ENCODE measurements around the gene ARHGAP5. TPM values are rescaled to one million over a fixed set of nuclear protein-coding genes. Genes with fewer than 3 reads are reported as not detected.

ARHGAP5 gene
- total and polyA plus RNA-seq, 2 donors (not counting 1 experiment from before 2014, with no cell fraction given): 6.4 to 65.0 TPM

DNA sequence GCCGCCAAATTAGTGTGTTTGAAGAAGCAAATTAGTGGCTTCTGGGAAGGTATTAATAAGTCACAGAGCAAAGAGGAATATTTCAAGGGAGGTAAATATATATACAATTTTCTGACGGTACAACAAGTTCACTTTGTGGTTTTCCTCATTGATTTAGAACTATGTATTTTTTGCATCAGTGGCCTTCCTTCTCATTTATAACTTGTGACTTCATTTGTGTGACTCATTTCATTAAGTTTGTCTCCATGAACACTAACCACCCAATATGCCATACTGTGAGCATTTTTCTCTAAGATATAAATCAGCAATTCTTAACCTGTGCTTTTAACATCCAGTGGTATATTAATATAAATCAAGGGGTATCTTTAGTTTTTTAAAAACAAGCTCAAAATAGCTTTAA, 29.3 kb upstream of the ARHGAP5 start:
- Mint-ChIP-seq H3K4me3 (no peak overlapping the region), H3K27me3 (no peaks in the 10 kb centered on the region), H3K9me3 (ENCODE audit: insufficient read depth) (no peaks in the 10 kb centered on the region), H3K27ac (no peak overlapping the region), H3K4me1 (peaks cover 32% of the 10 kb centered on the region)
- intact Hi-C loops (cut with micrococcal nuclease): no loop called here
- H3K4me2 ChIP-seq (replicated peaks; ENCODE audit: low read depth, low read length, poor library complexity, severe bottlenecking): no peak overlapping the region
- TF ChIP-seq, protein P1, sequence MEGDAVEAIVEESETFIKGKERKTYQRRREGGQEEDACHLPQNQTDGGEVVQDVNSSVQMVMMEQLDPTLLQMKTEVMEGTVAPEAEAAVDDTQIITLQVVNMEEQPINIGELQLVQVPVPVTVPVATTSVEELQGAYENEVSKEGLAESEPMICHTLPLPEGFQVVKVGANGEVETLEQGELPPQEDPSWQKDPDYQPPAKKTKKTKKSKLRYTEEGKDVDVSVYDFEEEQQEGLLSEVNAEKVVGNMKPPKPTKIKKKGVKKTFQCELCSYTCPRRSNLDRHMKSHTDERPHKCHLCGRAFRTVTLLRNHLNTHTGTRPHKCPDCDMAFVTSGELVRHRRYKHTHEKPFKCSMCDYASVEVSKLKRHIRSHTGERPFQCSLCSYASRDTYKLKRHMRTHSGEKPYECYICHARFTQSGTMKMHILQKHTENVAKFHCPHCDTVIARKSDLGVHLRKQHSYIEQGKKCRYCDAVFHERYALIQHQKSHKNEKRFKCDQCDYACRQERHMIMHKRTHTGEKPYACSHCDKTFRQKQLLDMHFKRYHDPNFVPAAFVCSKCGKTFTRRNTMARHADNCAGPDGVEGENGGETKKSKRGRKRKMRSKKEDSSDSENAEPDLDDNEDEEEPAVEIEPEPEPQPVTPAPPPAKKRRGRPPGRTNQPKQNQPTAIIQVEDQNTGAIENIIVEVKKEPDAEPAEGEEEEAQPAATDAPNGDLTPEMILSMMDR (IDR thresholded peaks at IDR 0.05): no peak
- no peak for TF ChIP-seq EZH2 (IDR thresholded peaks at IDR 0.05; ENCODE audit: borderline replicate concordance, insufficient read depth, low read depth, low read length, poor library complexity, severe bottlenecking)
- ATAC-seq (ENCODE audit: low read depth) (peak; percentile 23), DNase-seq (no peak)
- H4K20me1 ChIP-seq (ENCODE audit: control insufficient read depth, insufficient read depth, low read length, poor library complexity, severe bottlenecking): no peaks in the 10 kb centered on the region
- no peaks in the 10 kb centered on the region for H3K27me3 ChIP-seq (replicated peaks in 1 of 4; ENCODE audit: control extremely low read depth in 1 of 4, control insufficient read depth in 3 of 4, insufficient read depth in 4 of 4, low read length in 3 of 4)
- no CpG with 5 or more reads among the region's 2 CpGs for WGBS (ENCODE audit: insufficient coverage)
- no peak overlapping the region for H3K4me3 ChIP-seq (ENCODE audit: control extremely low read depth in 1 of 5, extremely low read depth in 1 of 5, insufficient read depth in 1 of 5, low read depth in 2 of 5, low read length in 4 of 5)
- no peak overlapping the region for H3K9ac ChIP-seq (ENCODE audit: low read length)
- no peak overlapping the region for H3K27ac ChIP-seq (ENCODE audit: low read length in 2 of 2)
- peaks cover 22 to 30% of the 10 kb centered on the region in 2 donors for H3K4me1 ChIP-seq (ENCODE audit: control insufficient read depth in 2 of 2, insufficient read depth in 2 of 2, low read length in 2 of 2)
- ChIA-PET CTCF (interaction anchor here (0.8 kb wide), 1 partner anchor 207 kb away, joined by 3 read pairs; no protein-coding TSS in a partner anchor), POLR2A (no interaction called here)
- no peaks in the 10 kb centered on the region for H3K36me3 ChIP-seq (replicated peaks in 1 of 2; ENCODE audit: control extremely low read depth in 1 of 2, control insufficient read depth in 1 of 2, extremely low read depth in 1 of 2, insufficient read depth in 2 of 2, low read length in 1 of 2)
- H3K9me3 ChIP-seq (ENCODE audit: control extremely low read depth in 1 of 3, control insufficient read depth in 2 of 3, insufficient read depth in 1 of 3, low read length in 2 of 3): no peaks in the 10 kb centered on the region
- no peak overlapping the region for H2AFZ ChIP-seq (ENCODE audit: insufficient read depth, low read depth, low read length, poor library complexity, severe bottlenecking)
- no peaks in the 10 kb centered on the region for H3K79me2 ChIP-seq (ENCODE audit: control insufficient read depth, insufficient read depth, low read length)

DNA sequence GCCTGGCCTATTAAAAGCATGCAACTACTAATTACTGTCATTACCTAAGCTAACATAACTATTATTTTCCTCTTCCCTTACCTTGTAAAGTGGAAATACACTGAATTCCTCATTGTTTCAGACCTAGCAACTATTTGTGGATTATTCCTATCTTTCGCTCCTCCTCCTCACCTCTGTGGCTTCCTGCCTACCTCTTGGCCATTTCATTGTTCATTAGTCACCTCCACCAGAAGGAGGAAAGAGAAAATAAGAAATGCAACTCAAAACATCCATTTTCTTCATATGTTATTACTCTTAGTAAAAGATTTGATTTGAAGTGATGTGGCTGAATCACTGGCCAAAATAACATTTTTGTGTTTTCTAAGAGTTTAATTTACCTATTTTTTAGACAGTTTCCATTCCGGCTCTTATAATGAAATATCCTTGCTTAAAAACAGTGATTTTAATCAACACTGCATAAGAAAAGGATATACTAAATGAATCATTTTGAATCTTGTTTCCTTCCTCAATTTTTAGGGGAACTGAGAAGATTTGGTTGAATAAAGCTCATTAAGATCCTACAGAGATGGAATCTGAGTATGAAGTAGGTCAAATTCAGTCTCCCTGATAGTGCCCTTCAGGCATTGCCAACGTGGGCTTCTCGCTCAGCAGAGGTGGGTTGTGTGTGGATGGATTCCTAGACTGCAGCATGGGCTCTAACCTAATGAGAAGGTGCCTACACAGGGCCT, 27.6 kb upstream of the ARHGAP5 start:
- H3K9ac ChIP-seq (ENCODE audit: low read length): peak overlapping the region; percentile 8
- TF ChIP-seq EZH2 (IDR thresholded peaks at IDR 0.05; ENCODE audit: borderline replicate concordance, insufficient read depth, low read depth, low read length, poor library complexity, severe bottlenecking): no peak
- TF ChIP-seq, protein P1 (IDR thresholded peaks at IDR 0.05): no peak
- H4K20me1 ChIP-seq (ENCODE audit: control insufficient read depth, insufficient read depth, low read length, poor library complexity, severe bottlenecking): no peaks in the 10 kb centered on the region
- H3K79me2 ChIP-seq (ENCODE audit: control insufficient read depth, insufficient read depth, low read length): no peaks in the 10 kb centered on the region
- H3K36me3 ChIP-seq (replicated peaks in 1 of 2; ENCODE audit: control extremely low read depth in 1 of 2, control insufficient read depth in 1 of 2, extremely low read depth in 1 of 2, insufficient read depth in 2 of 2, low read length in 1 of 2): no peaks in the 10 kb centered on the region
- peak overlapping the region; percentile 54 for H3K4me2 ChIP-seq (replicated peaks; ENCODE audit: low read depth, low read length, poor library complexity, severe bottlenecking)
- Mint-ChIP-seq H3K27ac (peak overlapping the region; percentile 50), H3K4me3 (peak overlapping the region; percentile 9), H3K4me1 (peaks cover 29% of the 10 kb centered on the region), H3K9me3 (ENCODE audit: insufficient read depth) (no peaks in the 10 kb centered on the region), H3K27me3 (no peaks in the 10 kb centered on the region)
- H3K27ac ChIP-seq (ENCODE audit: low read length in 2 of 2): peak overlapping the region; percentile 4 to 33
- ChIA-PET CTCF (interaction anchor here (0.6 to 1.0 kb wide), 2 partner anchors 18 to 510 kb away, joined by 3 to 4 read pairs; no protein-coding TSS in a partner anchor), POLR2A (no interaction called here)
- intact Hi-C loops (cut with micrococcal nuclease): no loop called here
- peak; percentile 73 for ATAC-seq (ENCODE audit: low read depth)
- no peaks in the 10 kb centered on the region for H3K27me3 ChIP-seq (replicated peaks in 1 of 4; ENCODE audit: control extremely low read depth in 1 of 4, control insufficient read depth in 3 of 4, insufficient read depth in 4 of 4, low read length in 3 of 4)
- H2AFZ ChIP-seq (ENCODE audit: insufficient read depth, low read depth, low read length, poor library complexity, severe bottlenecking): no peak overlapping the region
- H3K4me3 ChIP-seq (ENCODE audit: control extremely low read depth in 1 of 5, extremely low read depth in 1 of 5, insufficient read depth in 1 of 5, low read depth in 2 of 5, low read length in 4 of 5): peak overlapping the region in 1 of 5 experiments; percentile 15
- peaks cover 22 to 30% of the 10 kb centered on the region in 2 donors for H3K4me1 ChIP-seq (ENCODE audit: control insufficient read depth in 2 of 2, insufficient read depth in 2 of 2, low read length in 2 of 2)
- peak; percentile 50 for DNase-seq
- WGBS (ENCODE audit: insufficient coverage): 0% methylated on average over 2 of the region's 4 CpGs
- no peaks in the 10 kb centered on the region for H3K9me3 ChIP-seq (ENCODE audit: control extremely low read depth in 1 of 3, control insufficient read depth in 2 of 3, insufficient read depth in 1 of 3, low read length in 2 of 3)

All from B cell (primary cell).